ENCODE results near the gene CFAP45. TPM values are rescaled to one million over a fixed set of nuclear protein-coding genes. Genes with fewer than 3 reads are reported as not detected.

Gene CFAP45
- total and polyA plus RNA-seq, 2 of the 8 experiments (the other 6 are each of a cell fraction or from before 2014, with no cell fraction given) = 0.05 TPM; not detected in 1

GRCh38 chr1:159884296-159884695 lies 15.7 kb downstream of the CFAP45 start:
- WGBS, 2 experiments (ENCODE audit: extremely low coverage in 1 of 2, insufficient coverage in 1 of 2, insufficient read length in 1 of 2, insufficient replicate concordance in 2 of 2, low coverage in 1 of 2, low lambda C conversion rate in 2 of 2, missing lambda C conversion rate in 1 of 2) = 77% methylated on average over 8 of the region's 8 CpGs; no CpG with 5 or more reads in 1 of the 2 experiments
- H2BK15ac ChIP-seq (ENCODE audit: low read length) = no peak overlapping the region
- H2BK120ac ChIP-seq (replicated peaks; ENCODE audit: low read depth, low read length) = no peak overlapping the region
- H3K14ac ChIP-seq (ENCODE audit: insufficient read length) = no peak overlapping the region
- no peak overlapping the region for H2BK5ac ChIP-seq (ENCODE audit: low read depth, low read length)
- no peaks in the 10 kb centered on the region for H3K36me3 ChIP-seq (ENCODE audit: control insufficient read depth in 2 of 4, insufficient read depth in 4 of 4, low read length in 3 of 4)
- H3K79me2 ChIP-seq (ENCODE audit: control insufficient read depth in 1 of 2, insufficient read depth in 2 of 2, low read length in 2 of 2) = no peaks in the 10 kb centered on the region
- H2AFZ ChIP-seq (ENCODE audit: low read length) = no peak overlapping the region
- no peaks in the 10 kb centered on the region for H4K20me1 ChIP-seq (replicated peaks in 1 of 2; ENCODE audit: control insufficient read depth in 1 of 2, insufficient read depth in 2 of 2, low read length in 2 of 2)
- POLR2A ChIA-PET (ENCODE audit: partially characterized antibody) = no interaction called here
- no peaks in the 10 kb centered on the region for H3K23me2 ChIP-seq (ENCODE audit: low read depth, low read length)
- no peak overlapping the region for H3K4me2 ChIP-seq (ENCODE audit: insufficient read depth in 1 of 2, low read depth in 2 of 2, low read length in 2 of 2)
- H4K5ac ChIP-seq (ENCODE audit: insufficient read length, low read depth, low read length) = no peak overlapping the region
- no peaks in the 10 kb centered on the region; a peak in 1 of 7 replicates for H3K27me3 ChIP-seq (replicated peaks in 1 of 4; ENCODE audit: control insufficient read depth in 3 of 4, extremely low read depth in 1 of 4, insufficient read depth in 3 of 4, low read length in 3 of 4)
- no peak overlapping the region for H3K56ac ChIP-seq (replicated peaks; ENCODE audit: insufficient read length, low read depth, low read length)
- no peak overlapping the region for H2AK5ac ChIP-seq (ENCODE audit: low read depth, low read length)
- H3K9me3 ChIP-seq (ENCODE audit: insufficient read depth in 2 of 2, low read depth in 1 of 2, low read length in 1 of 2) = no peaks in the 10 kb centered on the region
- no peak for DNase-seq (ENCODE audit: low read depth in 1 of 2, low spot score in 2 of 2)
- CTCF ChIA-PET (ENCODE audit: partially characterized antibody) = interaction anchor here (0.8 to 20.8 kb wide), 4 partner anchors 12 to 109 kb away, joined by 3 to 645 read pairs (median 8); partner anchors contain the start of gene FCRL6
- H3K27ac ChIP-seq (ENCODE audit: low read depth, low read length) = no peak overlapping the region
- no peaks in the 10 kb centered on the region for H3K4me1 ChIP-seq (replicated peaks in 1 of 4; ENCODE audit: control insufficient read depth in 3 of 4, insufficient read depth in 4 of 4, low read length in 3 of 4)
- H3K4me3 ChIP-seq (ENCODE audit: extremely low read depth in 1 of 4, insufficient read depth in 2 of 4, low read depth in 3 of 4, low read length in 4 of 4) = no peak overlapping the region
- H3K4ac ChIP-seq (replicated peaks; ENCODE audit: insufficient read length, low read depth, low read length) = no peak overlapping the region
- TF ChIP-seq SIRT6 (IDR thresholded peaks at IDR 0.05; ENCODE audit: low read length) (no peak), TAF7 (optimal IDR thresholded peaks at IDR 0.05; ENCODE audit: borderline replicate concordance, low read depth, low read length) (no peak), JUND (IDR thresholded peaks at IDR 0.05; ENCODE audit: low read length) (no peak), ZNF274 (IDR thresholded peaks at IDR 0.05; ENCODE audit: borderline replicate concordance, extremely low read depth, low read length) (no peak), SIN3A (conservative IDR thresholded peaks at IDR 0.05 in 1 of 2, IDR thresholded peaks at IDR 0.05 in 1 of 2; ENCODE audit: low read depth in 1 of 2, low read length in 2 of 2) (no peak), SP2 (IDR thresholded peaks at IDR 0.05; ENCODE audit: low read length) (no peak)
- no peaks in the 10 kb centered on the region for H3K79me1 ChIP-seq (ENCODE audit: low read depth, low read length)
- H4K91ac ChIP-seq (replicated peaks; ENCODE audit: insufficient read length, low read length) = no peak overlapping the region
- H3K9ac ChIP-seq (replicated peaks in 1 of 4; ENCODE audit: extremely low read depth in 1 of 4, low read depth in 3 of 4, low read length in 3 of 4) = no peak overlapping the region
- no peak overlapping the region for H3K23ac ChIP-seq (ENCODE audit: insufficient read length)
- H2BK12ac ChIP-seq (ENCODE audit: low read depth, low read length) = no peak overlapping the region
- no peak overlapping the region for H3K18ac ChIP-seq (ENCODE audit: extremely low read depth, low read length)
- FAIRE-seq = no peak
- no peak overlapping the region for H2BK20ac ChIP-seq (ENCODE audit: low read length)
- H4K8ac ChIP-seq (ENCODE audit: extremely low read depth, insufficient read depth, low read length) = no peak overlapping the region

Data from H1 (cell line).